Upper lobe of right lung (tissue), 1 donor: Measurements from ENCODE around the gene DYNLT1. TPM values are rescaled to one million over a fixed set of nuclear protein-coding genes. Genes with fewer than 3 reads are reported as not detected.

Experiments
- ATAC-seq: fragments of 200-7000 bp; cut with Tn5 transposase; one replicate; pipeline ENCODE4 v1.9.1; 2020; ENCODE audit warnings: mild to moderate bottlenecking, moderate library complexity
- DNase-seq: peaks from one replicate; pipeline ENCODE4 v3.0.0-alpha.2; 2020
- H3K27ac ChIP-seq: fragments of 200-600 bp; one replicate; pipeline ENCODE4 v1.8.0; 2022
- H3K27me3 ChIP-seq: fragments of 200-600 bp; one replicate; pipeline ENCODE4 v1.8.0; 2022; ENCODE audit warnings: mild to moderate bottlenecking
- H3K36me3 ChIP-seq: fragments of 200-600 bp; one replicate; pipeline ENCODE4 v1.8.0; 2022
- H3K4me1 ChIP-seq: fragments of 200-600 bp; one replicate; pipeline ENCODE4 v1.8.0; 2022
- H3K4me3 ChIP-seq: fragments of 200-600 bp; one replicate; pipeline ENCODE4 v1.8.0; 2022; ENCODE audit warnings: mild to moderate bottlenecking
- H3K9me3 ChIP-seq: fragments of 200-600 bp; one replicate; pipeline ENCODE4 v1.8.0; 2022
- CTCF ChIP-seq: fragments of 200-600 bp; IDR thresholded peaks from one replicate; pipeline ENCODE4 v1.8.0; 2022; ENCODE audit warnings: antibody characterized with exemption
- intact Hi-C: fragments of 100-400 bp; cut with DNase I; formaldehyde crosslinking; loops from one replicate; pipeline ENCODE4 v1.11.0; 2022
- total RNA-seq: library from RNA; stranded (reverse); fragmentation: NEBNext Ultra II Directional; extraction: Animal tissue kit (Norgen Biotek cat#: 25700); gene quantifications from one replicate; pipeline ENCODE4 v1.2.1, GENCODE V29; 2021
- donor health status: DM: no; HTN: yes; CAD: no; lungs with severe emphysema.

Gene DYNLT1
- total RNA-seq, 1 donor from 2014 or later: 104 TPM

- no peaks in the 10 kb centered on the region for H3K27me3 ChIP-seq
- intact Hi-C loops: no loop called here
These were observed 40.5 kb downstream of the DYNLT1 start for GRCh38 chr6:158604048-158604406.

GRCh38 chr6:158603261-158604047 lies 41.1 kb downstream of the DYNLT1 start:
- intact Hi-C loops: no loop called here
- Histone ChIP-seq H3K36me3 (peaks cover 56% of the 10 kb centered on the region), H3K4me3 (no peak overlapping the region), H3K9me3 (no peaks in the 10 kb centered on the region), H3K4me1 (no peaks in the 10 kb centered on the region), H3K27me3 (no peaks in the 10 kb centered on the region), H3K27ac (no peak overlapping the region)
- no peak for TF ChIP-seq CTCF
- no peak for DNase-seq
- ATAC-seq: no peak

More at GRCh38 chr6:158604048-158604406, 40.5 kb downstream of the DYNLT1 start:
- peaks cover 57% of the 10 kb centered on the region for H3K36me3 ChIP-seq
- TF ChIP-seq CTCF: no peak
- DNase-seq (no peak), ATAC-seq (no peak)
- H3K27ac ChIP-seq: no peak overlapping the region
- H3K4me3 ChIP-seq: no peak overlapping the region
- no peaks in the 10 kb centered on the region for H3K4me1 ChIP-seq
- no peaks in the 10 kb centered on the region for H3K9me3 ChIP-seq

- Histone ChIP-seq H3K27ac (no peak overlapping the region), H3K9me3 (no peaks in the 10 kb centered on the region), H3K4me1 (no peaks in the 10 kb centered on the region), H3K36me3 (peaks cover 63% of the 10 kb centered on the region), H3K27me3 (no peaks in the 10 kb centered on the region), H3K4me3 (no peak overlapping the region)
- intact Hi-C loops: no loop called here
- DNase-seq: no peak
- TF ChIP-seq CTCF: no peak
- ATAC-seq: peak; percentile 9
These were observed 44.9 kb downstream of the DYNLT1 start for GRCh38 chr6:158599635-158600034.

- Histone ChIP-seq H3K27me3 (no peaks in the 10 kb centered on the region), H3K36me3 (peaks cover 67% of the 10 kb centered on the region), H3K4me1 (no peaks in the 10 kb centered on the region), H3K27ac (no peak overlapping the region), H3K4me3 (no peak overlapping the region), H3K9me3 (no peaks in the 10 kb centered on the region)
- no peak for DNase-seq
- intact Hi-C loops: no loop called here
- no peak for TF ChIP-seq CTCF
- no peak for ATAC-seq
These were observed 47.0 kb downstream of the DYNLT1 start for GRCh38 chr6:158597565-158597964.

- Histone ChIP-seq H3K4me3 (no peak overlapping the region), H3K27ac (no peak overlapping the region), H3K36me3 (peaks cover 68% of the 10 kb centered on the region), H3K4me1 (no peaks in the 10 kb centered on the region), H3K9me3 (no peaks in the 10 kb centered on the region), H3K27me3 (no peaks in the 10 kb centered on the region)
- TF ChIP-seq CTCF: no peak
- ATAC-seq (no peak), DNase-seq (no peak)
- intact Hi-C loops: no loop called here
These were observed 47.7 kb downstream of the DYNLT1 start for GRCh38 chr6:158596861-158597260.

GRCh38 chr6:158595223-158595622 lies 49.3 kb downstream of the DYNLT1 start:
- H3K36me3 ChIP-seq: peaks cover 84% of the 10 kb centered on the region
- H3K4me3 ChIP-seq: no peak overlapping the region
- H3K4me1 ChIP-seq: no peaks in the 10 kb centered on the region
- no peak overlapping the region for H3K27ac ChIP-seq
- no peak for DNase-seq
- intact Hi-C loops: no loop called here
- no peaks in the 10 kb centered on the region for H3K27me3 ChIP-seq
- no peaks in the 10 kb centered on the region for H3K9me3 ChIP-seq
- ATAC-seq: peak; percentile 26
- peak; percentile 33 for TF ChIP-seq CTCF
